ENCODE results near the gene GTF3C2. TPM values are rescaled to one million over a fixed set of nuclear protein-coding genes. Genes with fewer than 3 reads are reported as not detected.

The GTF3C2 gene
- total and polyA plus RNA-seq, 9 of the 15 experiments (the other 6 are each of a cell fraction or from before 2014, with no cell fraction given), result 35.5 to 96.8 (median 53.0) TPM

- in situ Hi-C loops (cut with MboI) (no loop called here), intact Hi-C loops (cut with micrococcal nuclease) (no loop called here)
- H3K9me3 ChIP-seq (replicated peaks; ENCODE audit: control insufficient read depth, insufficient read depth, low read depth, low read length), result no peaks in the 10 kb centered on the region
- ChIA-PET CTCF (ENCODE audit: low intra/inter-chr PET ratio) (no interaction called here), POLR2A (interaction anchor here (1.8 to 2.0 kb wide), 2 partner anchors 13 to 15 kb away, joined by 5 to 9 read pairs; no protein-coding TSS in a partner anchor)
- no peaks in the 10 kb centered on the region for H4K20me1 ChIP-seq (replicated peaks; ENCODE audit: control insufficient read depth, insufficient read depth, low read length)
- BruUV-seq (replicated peaks), result no TSS peak
- no peaks in the 10 kb centered on the region for H3K27me3 ChIP-seq (ENCODE audit: control insufficient read depth in 2 of 2, insufficient read depth in 2 of 2, low read length in 2 of 2)
- no peak overlapping the region for H3K4me2 ChIP-seq (ENCODE audit: insufficient read depth, low read length)
- no peak overlapping the region for H2AFZ ChIP-seq (ENCODE audit: low read depth, low read length)
- no peak overlapping the region for H3K9ac ChIP-seq (ENCODE audit: insufficient read depth in 1 of 2, low read depth in 2 of 2, low read length in 2 of 2)
- H3K79me2 ChIP-seq (ENCODE audit: control insufficient read depth, insufficient read depth, low read length), result peaks cover 9% of the 10 kb centered on the region
- H3K36me3 ChIP-seq (ENCODE audit: control insufficient read depth, insufficient read depth, low read length), result peaks cover 58% of the 10 kb centered on the region
- H3K4me1 ChIP-seq (replicated peaks in 1 of 2; ENCODE audit: control insufficient read depth in 2 of 2, insufficient read depth in 2 of 2, low read length in 2 of 2), result peaks cover 3 to 4% of the 10 kb centered on the region in 2 experiments; a peak in 4 of 5 replicates
- H3K4me3 ChIP-seq, result no peak overlapping the region
- WGBS (ENCODE audit: insufficient coverage, low coverage, missing lambda C conversion rate), result 81% methylated on average over 2 of the region's 2 CpGs
- no peaks in the 10 kb centered on the region for H3K9me1 ChIP-seq (ENCODE audit: control insufficient read depth, insufficient read depth, low read length)
- no peak overlapping the region for H3K27ac ChIP-seq (ENCODE audit: extremely low read depth, low read depth, low read length)
- ATAC-seq, result peak; percentile 9; the same call in 2 of the 3 replicates
- no peak for DNase-seq (ENCODE audit: extremely low read depth in 1 of 4, low spot score in 3 of 4)
- no peak for FAIRE-seq
- no peak for TF ChIP-seq RERE (CRISPR knock-in tag; IDR thresholded peaks at IDR 0.05; ENCODE audit: borderline replicate concordance)
- TF ChIP-seq HMBOX1 (IDR thresholded peaks at IDR 0.05), result no peak
- TF ChIP-seq HMG20B (CRISPR knock-in tag; IDR thresholded peaks at IDR 0.05), result no peak
- TF ChIP-seq MCM2 (IDR thresholded peaks at IDR 0.05; ENCODE audit: low read depth), result no peak
- TF ChIP-seq TAF9B (IDR thresholded peaks at IDR 0.05; ENCODE audit: partially characterized antibody), result no peak
Observed at GRCh38 chr2:27363933-27364332, 7.4 kb upstream of the GTF3C2 start.
